Measurements from ENCODE around the gene SHISA7.

DNA sequence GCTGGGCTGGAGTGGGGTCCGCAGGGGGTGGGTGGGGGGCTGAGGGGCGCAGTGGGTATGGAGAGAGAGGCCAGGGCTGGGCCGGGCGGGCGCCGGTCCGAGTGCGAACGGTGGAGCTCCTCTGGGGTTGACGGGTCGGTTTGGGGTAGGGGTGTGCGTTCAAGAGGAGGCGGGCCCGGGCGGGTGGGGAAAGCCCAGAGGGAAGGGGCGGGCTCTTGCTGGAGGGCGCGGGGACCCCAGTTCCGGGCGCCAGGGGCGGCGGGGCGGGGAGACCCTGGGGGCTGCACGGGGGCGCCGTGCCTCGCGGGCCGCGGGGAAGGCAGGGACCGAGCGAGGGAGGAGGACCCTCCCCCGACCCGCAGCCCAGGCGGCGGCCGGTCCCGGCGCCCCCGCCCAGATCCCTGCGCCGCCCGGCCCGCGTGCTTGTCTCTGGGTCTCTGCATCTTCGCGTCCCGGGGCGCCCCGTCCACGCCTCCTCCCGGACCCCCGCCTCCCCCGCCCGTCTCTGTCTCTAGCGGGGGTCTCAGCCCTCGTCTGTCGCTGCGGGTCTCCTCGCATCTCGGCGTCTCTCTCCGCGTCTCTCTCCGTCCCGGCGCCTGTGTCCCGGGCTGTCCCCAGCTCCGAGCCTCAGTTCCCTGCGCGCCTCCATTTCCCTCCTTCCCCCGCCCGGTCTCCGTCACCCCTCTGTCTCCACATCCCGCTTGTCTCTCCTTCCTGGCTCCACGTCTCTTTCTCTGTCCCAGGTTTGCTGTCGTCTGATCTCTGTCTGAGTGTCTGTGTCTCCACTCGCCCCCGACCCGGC, 8.3 kb upstream of the SHISA7 start:
- no peak for TF ChIP-seq POLR2A (IDR thresholded peaks at IDR 0.05; ENCODE audit: low read length)
- TF ChIP-seq GATA1 (IDR thresholded peaks at IDR 0.05; ENCODE audit: low read depth, low read length), result no peak
